HG02884 (cell line): ENCODE data around the gene BBOF1.
"Not testable (repeated sequence)": the region's sequence is repeated elsewhere in the genome, so short reads cannot be mapped to it uniquely, and the experiment has no call there.

Source experiments
- ATAC-seq: cut with Tn5 transposase; IDR thresholded peaks from one replicate; pipeline ENCODE4 v1.9.1; 2021; ENCODE audit warnings: mild to moderate bottlenecking, moderate library complexity; ENCODE audit not compliant: unreplicated experiment

The BBOF1 gene, protein sequence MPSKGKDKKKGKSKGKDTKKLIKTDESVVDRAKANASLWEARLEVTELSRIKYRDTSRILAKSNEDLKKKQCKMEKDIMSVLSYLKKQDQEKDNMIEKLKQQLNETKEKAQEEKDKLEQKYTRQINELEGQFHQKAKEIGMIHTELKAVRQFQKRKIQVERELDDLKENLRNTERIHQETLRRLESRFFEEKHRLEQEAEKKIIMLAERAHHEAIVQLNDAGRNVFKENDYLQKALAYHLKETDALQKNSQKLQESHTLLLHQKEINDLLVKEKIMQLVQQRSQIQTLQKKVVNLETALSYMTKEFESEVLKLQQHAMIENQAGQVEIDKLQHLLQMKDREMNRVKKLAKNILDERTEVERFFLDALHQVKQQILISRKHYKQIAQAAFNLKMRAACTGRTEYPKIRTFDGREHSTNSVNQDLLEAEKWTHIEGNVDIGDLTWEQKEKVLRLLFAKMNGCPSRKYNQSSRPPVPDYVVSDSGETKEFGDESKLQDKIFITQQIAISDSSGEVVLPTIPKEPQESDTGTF

DNA sequence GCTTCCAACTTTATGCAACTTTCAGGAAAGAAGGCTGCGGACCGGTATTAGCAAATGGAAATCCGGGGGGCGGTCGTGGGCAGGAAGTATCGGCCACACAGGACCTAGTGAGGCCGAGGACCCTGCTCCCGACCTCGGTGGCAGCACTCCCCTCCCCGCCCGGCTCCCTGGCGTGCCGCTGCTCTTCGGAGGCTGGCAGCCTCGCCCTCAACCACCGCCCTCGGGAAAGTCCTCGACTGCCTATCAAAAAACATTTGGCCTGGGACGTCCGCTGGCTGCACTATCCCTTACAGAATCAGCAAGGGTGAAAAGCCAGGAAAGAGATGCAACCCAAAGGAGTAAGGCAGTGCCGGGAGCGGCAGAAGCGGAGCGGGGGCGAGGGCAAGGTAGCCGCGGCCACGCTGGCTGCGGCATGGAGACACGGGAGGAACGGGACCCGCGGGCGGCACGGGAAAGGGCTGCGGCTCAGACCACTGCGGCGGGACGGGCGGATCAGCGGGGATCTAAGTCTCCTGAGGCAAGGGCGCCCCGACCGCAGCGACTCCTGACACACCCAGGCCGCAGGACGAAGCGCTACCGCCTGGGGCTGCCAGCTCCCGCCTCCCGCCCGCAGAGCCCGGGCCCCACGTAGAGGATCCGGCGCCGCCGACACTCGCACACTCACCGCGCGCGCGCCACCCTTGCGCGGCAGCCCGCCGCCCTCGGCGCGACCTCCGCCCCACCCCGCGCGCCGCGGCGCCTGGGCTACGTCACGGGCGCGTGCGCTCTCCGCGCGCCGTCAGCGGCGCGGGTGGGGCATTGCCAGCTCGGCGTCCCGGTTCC lies at the start of gene BBOF1, which contains the start of gene ENTPD5:
Gene BBOF1, plus strand, starts transcription at position 764 of the 822 bp plus-strand sequence. CDS start 130 bp downstream, outside the sequence.
Gene ENTPD5, minus strand, starts transcription at position 703 of the 822 bp plus-strand sequence. CDS start 31,186 bp downstream, outside the sequence.
- peak; percentile 84 for ATAC-seq

DNA sequence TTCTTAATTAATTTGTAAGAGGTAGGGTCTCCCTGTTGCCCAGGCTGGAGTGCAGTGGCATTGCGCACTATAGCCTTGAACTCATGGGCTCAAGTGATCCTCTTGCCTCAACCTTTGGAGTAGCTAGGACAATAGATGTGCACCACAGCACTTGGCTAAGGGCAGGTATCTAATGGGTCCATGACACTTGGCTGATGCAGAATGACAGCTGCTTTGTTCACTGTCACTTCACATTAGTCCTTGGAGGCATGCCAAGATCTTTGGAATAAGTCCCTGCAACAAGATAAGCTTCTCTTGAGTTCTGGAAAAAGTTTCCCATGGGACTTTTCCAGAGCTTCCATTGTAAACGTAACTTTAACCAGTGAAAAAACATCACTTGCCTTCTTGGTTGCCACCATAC lies 45.7 kb upstream of the BBOF1 start:
- no peak for ATAC-seq

DNA sequence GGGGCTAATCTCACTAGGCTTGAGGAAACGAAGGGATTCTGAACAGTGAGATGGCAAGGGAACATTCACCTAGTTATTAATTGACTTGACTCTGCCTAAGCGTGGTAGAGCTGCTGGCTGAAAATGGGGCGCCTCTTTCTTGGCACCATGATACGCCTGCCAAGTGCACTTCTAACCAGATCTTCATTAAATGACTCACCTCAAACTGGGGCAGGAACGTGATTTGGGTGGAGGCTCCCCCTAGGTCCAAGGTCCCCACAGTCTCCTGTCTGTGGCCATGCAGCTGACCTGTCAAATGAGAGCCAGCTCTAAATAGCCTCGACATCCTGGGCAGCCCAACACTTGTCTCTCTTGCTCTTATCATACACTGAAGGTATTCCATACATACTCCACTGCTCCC lies 43.0 kb upstream of the BBOF1 start:
- ATAC-seq = no peak

DNA sequence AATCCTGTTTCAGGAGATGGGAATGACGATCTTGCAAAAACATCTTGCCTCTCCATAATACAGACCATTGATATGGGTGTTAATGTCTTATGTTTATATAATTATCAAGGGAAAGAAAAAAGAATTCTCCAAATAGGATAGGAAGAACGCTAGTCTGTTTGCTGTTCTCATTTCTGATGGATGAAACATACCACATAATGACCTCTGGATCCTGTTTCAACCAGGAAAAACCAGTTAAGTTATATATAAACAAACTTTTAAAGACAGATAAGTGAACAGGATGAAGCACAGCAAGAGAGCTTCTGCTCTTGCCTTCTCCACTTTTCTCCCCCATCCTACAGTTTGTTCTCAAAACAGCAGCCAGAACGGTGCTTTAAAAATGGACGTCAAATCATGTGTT lies 41.3 kb upstream of the BBOF1 start:
- ATAC-seq = no peak

DNA sequence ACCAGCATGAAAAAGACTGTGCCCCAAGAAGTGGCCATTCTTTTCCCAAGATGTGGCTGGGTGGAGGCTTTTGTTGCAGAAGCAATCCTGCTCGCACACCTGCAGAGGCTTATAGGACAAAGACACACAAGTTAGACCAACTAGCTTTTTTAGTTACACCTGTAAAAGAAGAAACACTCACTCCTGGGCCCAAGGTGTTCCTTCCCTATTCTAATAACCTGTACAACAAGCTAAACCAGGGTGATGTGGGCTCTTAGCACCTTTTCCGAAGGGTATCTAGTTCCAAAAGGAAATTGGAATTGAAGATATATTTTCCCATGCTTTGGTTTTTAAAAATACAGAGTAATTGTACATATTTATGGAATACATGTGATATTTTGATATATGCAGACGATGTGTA lies 31.1 kb upstream of the BBOF1 start:
- ATAC-seq = no peak

DNA sequence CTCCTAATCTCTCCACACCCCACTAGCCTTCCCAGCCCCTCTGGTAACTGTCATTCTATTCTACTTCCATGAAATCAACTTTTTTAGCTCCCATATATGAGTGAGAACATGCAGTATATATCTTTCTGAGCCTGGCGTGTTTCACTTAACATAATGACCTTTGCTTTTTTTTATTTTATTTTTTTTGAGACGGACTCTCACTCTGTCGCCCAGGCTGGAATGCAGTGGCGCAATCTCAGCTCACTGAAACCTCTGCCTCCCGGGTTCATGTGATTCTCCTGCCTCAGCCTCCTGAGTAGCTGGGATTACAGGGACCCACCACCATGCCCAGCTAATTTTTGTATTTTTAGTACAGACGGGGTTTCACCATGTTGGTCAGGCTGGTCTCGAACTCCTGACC lies 30.5 kb upstream of the BBOF1 start:
- ATAC-seq = not testable (repeated sequence)

DNA sequence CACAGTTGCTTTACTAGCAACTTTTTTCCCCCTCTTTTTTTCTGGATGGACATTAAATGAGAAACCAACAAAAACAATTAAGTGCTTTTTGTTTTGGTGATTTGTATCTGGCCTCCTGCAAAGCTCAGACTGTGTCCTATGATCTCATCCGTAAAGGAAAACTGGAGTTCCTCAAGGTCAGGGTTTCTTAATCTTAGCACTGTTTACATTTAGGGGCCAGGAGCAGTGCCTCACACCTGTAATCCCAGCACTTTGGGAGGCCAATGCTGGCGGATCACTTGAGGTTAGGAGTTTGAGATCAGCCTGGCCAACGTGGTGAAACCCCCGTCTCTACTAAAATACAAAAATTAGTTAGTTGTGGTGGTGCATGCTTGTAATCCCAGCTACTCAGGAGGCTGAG lies 28.1 kb upstream of the BBOF1 start:
- ATAC-seq = no peak

DNA sequence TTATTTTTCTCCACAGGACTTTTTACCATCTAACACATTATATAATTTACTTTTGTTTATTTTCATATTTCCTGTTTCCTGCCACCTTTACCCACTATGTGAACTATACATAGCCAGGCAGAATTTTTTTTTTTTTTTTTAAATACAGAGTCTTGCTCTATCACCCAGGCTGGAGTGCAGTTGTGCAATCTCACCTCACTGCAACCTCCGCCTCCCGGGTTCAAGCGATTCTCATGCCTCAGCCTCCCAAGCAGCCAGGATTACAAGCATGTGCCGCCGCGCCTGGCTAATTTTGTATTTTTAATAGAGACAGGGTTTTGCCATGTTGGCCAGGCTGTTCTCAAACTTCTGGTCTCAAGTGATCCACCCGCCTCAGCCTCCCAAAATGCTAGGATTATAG lies 24.2 kb upstream of the BBOF1 start:
- not testable (repeated sequence) for ATAC-seq

DNA sequence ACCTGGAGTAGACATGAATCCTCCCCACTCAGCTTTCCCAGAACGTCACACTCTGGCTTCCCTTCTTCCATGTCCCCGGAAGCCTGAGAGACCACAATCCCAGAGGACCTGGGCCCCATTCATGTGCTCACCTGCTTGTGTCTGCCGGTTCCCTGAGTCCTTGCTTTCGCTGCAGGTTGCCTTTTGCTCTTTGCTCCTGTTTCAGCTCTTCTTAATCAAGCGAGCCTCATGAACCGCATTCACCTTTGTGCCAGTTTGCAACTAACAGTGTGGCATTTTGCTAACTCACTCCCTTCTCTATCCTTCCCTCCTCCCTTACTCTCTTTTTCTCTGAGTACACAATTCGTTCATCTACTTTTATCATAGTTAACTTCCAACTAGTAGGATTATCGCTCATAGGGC lies 23.2 kb upstream of the BBOF1 start:
- ATAC-seq = no peak

DNA sequence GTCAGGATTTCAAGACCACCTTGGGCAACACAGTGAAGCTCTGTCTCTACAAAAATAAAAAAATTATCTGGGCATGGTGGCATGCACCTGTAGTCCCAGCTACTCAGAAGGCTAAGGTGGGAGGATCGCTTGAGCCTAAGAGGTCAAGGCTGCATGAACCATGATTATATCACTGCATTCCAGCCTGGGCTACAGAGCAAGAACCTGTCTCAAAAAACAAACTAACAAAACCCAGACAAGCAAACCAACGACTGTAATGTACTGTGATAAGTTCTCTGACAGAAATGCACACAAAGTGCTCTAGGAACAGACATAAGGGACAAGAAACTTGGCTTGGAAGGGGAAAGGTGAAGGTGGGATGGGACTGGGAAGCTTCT lies 22.4 kb upstream of the BBOF1 start:
- no peak for ATAC-seq

DNA sequence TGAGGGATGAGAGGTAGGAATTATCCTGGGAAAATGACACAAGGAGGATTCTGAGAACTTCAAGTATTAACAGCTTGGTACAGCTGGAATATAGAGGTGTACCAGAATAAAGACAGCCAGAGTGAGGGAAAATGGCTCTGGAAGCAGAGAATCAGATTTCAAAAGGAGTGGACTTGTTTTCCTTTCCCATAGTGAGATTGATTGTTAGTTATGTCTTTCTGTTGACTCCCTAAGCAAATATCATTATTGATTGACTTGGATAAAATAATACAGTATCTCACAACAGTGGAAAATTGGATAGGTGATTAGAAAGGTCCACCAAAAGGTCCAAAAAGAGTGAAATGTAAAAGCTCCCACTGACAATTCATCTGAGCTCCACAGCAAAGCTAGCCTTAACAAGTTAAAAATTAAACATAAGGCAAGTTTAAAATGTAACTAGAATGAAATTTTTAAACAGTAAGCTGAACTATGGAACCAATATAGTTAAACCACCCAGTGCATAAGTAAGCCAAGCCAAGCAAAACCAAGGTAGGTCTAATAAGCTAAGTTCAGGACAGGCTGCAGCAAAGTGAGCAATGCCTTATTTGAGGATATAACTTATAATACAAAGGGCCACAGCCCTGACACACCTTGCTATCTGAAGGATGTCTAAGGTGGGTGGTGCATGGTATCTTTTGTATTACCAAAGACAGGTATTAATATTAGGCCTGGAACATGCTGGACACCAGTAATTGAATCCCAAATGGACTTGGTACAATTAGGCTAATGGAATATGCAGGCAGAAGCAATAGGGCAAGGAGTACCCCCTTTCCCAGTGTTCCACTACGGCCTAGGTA lies 21.8 kb upstream of the BBOF1 start:
- no peak for ATAC-seq

DNA sequence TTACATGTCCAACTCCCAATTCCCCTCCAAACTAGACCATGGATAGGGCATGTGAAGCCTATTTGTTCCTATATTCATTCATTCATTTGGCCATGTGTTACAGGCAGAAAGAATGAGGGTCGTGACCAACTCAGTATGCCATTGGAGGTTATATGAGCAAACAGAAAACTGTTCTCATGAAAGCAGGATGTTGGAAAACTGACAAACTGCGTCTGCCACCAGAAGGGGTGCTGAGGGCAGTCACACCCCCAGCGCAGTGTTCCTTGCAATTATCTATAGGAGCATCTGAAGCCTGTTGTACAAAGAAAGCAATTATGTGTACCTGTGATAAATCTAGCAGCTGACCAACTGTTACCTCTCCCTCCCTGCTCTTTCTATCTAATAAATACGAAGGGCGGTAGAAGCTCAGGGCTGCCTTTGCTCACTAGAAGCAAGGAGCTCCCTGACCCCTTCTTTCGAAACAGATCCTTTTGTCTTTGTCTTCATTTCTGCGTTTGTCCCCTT lies 21.2 kb upstream of the BBOF1 start:
- no peak for ATAC-seq

DNA sequence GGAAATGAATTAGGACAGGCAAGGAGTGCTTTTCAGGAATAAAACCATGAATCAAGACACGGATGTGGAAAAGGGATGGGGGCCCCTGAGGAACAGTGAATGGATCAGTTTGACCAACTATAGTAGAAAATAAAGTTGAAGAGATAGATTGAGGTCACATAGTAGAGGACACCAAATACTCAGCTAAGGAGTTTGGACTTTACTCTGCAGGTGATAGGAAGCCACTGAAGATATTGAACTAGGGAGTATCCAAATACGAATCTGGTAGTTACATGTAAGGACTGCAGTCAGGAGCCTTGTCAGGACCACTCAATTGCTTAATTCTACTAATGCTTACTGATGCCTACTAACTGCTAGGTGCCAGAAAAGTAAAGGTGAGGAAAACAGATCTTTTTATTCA lies 20.4 kb upstream of the BBOF1 start:
- ATAC-seq = no peak

DNA sequence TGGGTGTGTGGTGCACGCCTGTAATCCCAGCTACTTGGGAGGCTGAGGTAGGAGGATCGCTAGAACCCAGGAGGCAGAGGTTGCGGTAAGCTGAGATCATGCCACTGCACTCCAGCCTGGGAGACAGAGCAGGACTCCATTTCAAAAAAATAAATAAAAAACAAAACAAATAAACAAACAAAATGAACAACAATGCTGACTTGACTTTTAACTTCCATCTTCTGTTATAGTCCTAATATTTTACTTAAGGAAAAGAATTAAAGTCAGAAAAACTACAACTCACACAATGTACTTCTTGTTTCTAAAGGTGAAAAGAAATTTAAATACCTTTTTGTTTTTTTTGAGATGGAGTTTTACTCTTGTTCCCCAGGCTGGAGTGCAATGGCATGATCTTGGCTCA lies 13.5 kb upstream of the BBOF1 start:
- not testable (repeated sequence) for ATAC-seq

DNA sequence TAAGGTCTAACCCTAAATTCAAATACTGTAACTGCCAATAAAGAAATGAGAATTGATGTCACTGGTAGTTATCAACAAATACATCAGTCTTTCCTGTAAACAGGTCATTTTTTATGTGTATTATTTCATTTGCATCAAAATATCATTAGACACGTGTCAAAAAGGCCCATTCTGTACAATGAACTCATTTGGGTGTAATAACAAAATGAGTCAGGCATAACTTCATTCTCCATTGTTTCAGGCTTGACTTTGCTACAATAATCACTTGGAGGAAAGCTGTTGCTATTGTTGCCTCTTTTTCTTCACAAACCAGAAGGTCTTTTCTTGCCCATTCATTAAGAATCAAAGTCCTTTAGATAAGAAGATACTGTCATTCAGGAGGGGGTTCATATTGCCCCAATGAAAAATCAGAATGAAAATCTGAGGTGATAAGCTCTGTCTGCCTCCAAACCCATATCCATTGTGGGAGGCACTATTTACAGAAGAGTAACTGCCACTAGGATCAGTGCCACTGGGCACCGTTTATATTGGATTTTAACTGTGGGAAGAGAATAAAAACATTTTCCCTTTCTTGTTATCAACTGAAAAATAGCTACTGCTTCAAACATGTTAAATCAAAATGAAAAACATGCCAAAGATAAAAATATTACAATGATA lies 10.2 kb upstream of the BBOF1 start:
- ATAC-seq = no peak

DNA sequence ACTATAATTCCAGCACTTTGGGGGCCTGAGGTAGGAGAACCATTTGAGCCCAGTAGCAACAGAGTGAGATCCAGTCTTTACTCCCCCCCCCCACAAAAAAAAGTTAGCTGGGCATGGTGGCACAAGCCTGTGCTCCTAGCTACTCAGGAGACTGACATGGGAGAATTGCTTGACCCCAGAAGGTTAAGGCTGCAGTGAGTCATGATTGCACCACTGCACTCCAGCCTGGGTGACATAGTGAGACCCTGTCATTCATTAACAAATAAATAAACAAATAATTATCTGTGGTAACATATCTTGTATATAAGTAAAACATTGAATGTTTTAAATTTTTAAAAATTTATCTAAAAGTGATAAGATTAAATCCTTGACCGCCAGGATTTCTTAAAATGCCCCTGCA lies 4.8 kb upstream of the BBOF1 start:
- no peak for ATAC-seq

DNA sequence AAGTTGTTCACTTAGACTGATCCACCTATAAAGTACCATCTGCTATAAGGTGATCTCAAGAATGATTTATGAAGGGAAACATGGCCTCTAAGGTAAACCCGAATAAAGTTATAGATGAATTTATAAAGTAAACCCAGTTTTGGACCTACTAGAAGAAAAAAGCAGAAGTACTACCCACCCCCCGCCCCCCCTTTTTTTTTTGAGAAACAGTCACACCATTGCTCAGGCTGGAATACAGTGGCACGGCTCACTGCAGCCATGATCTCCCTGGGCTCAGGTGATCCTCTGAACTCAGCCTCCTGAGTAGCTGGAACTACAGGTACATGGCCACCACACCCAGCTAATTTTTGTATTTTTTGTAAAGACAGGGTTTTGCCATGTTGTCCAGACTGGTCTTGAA lies 4.0 kb upstream of the BBOF1 start:
- no peak for ATAC-seq

DNA sequence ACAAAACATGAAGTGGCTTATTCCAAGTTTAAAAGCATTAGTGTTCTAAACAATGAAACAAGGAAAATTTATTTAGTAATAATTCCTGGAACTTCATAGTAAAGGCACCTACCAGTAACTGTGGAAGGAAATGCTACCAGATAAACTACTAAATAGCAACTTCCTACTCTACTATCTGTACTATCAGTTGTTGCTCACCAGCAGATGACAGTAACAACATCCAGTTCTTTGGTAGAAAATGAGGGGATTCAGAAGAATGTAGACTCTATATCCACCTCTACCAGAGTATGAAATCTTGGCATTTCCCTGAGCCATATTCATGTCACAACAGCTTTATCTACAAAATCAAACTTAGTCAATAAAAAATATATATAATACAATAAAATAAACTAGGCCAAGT lies 3.2 kb upstream of the BBOF1 start:
- no peak for ATAC-seq

DNA sequence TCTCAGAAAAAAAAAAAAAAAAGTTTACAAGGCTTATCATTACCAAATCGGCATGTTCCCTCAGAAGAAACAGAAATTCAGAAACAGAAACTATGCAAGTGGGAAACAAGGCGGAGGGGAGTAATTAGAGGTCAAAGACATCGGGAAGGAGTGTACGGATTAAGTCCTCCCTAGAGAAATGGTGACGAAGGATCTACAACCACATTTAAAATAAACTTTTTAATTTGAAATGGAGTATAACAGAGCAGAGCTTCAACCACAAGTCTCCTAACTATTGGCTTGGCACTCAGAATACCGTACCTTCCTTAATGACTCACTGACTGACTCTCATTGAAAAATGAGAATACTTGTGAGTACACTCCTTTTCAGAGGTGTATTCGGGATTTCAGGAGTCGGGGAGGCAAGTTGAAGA lies 969 bp upstream of the BBOF1 start:
- no peak for ATAC-seq
